Neural cell (in vitro differentiated cells): ENCODE data around the gene SEC63. TPM values are rescaled to one million over a fixed set of nuclear protein-coding genes. Genes with fewer than 3 reads are reported as not detected.
"Not testable (repeated sequence)": the region's sequence is repeated elsewhere in the genome, so short reads cannot be mapped to it uniquely, and the experiment has no call there.

ENCODE experiments used
- H2AFZ ChIP-seq: fragments of 200-600, 300-800 bp; sonication (generic), shearing (Covaris generic); 2 replicates; pipeline ENCODE4 v1.6.0; 2014; ENCODE audit warnings: low read depth, mild to moderate bottlenecking, antibody characterized with exemption, low read length, moderate library complexity
- H3F3A ChIP-seq: fragments of 200-600 bp; shearing (Covaris generic); 2 replicates; pipeline ENCODE4 v1.6.1; 2016; ENCODE audit warnings: mild to moderate bottlenecking, moderate library complexity, mixed read lengths, antibody characterized with exemption, low read length; ENCODE audit not compliant: insufficient read depth, poor library complexity, severe bottlenecking
- H3K27ac ChIP-seq: fragments of 200-600, 300-800 bp; sonication (generic), shearing (Covaris generic); 2 replicates; pipeline ENCODE4 v1.5.1; 2014; ENCODE audit warnings: mild to moderate bottlenecking, low read length, moderate library complexity
- H3K27me3 ChIP-seq: fragments of 300-800, 200-600 bp; sonication (generic), shearing (Covaris generic); 2 replicates; pipeline ENCODE4 v1.6.0; 2014; ENCODE audit warnings: mild to moderate bottlenecking, low read depth, low read length, moderate library complexity; ENCODE audit not compliant: insufficient read depth
- H3K36me3 ChIP-seq: fragments of 300-800, 200-600 bp; sonication (generic), shearing (Covaris generic); 2 replicates; pipeline ENCODE4 v1.5.1; 2014; ENCODE audit warnings: mild to moderate bottlenecking, antibody characterized with exemption, low read length, moderate library complexity; ENCODE audit not compliant: insufficient read depth
- H3K4me2 ChIP-seq: fragments of 300-800, 200-600 bp; sonication (generic), shearing (Covaris generic); 2 replicates; pipeline ENCODE4 v1.6.0; 2014; ENCODE audit warnings: mild to moderate bottlenecking, low read length
- H3K4me3 ChIP-seq: fragments of 300-800, 200-600 bp; sonication (generic), shearing (Covaris generic); 2 replicates; pipeline ENCODE4 v1.5.1; 2014; ENCODE audit warnings: mild to moderate bottlenecking, low read length, moderate library complexity
- H3K79me2 ChIP-seq: fragments of 200-600 bp; shearing (Covaris generic); replicated peaks from 2 replicates; pipeline ENCODE4 v1.6.0; 2014; ENCODE audit warnings: mild to moderate bottlenecking, low read length, moderate library complexity; ENCODE audit not compliant: insufficient read depth
- H3K9ac ChIP-seq: fragments of 300-800, 200-600 bp; sonication (generic), shearing (Covaris generic); 2 replicates; pipeline ENCODE4 v1.6.1; 2016; ENCODE audit warnings: mild to moderate bottlenecking, low read length, mixed read lengths
- H3K9me2 ChIP-seq: fragments of 200-600 bp; shearing (Covaris generic); 2 replicates; pipeline ENCODE4 v1.6.1; 2016; ENCODE audit warnings: mild to moderate bottlenecking, low read length, mixed read lengths; ENCODE audit not compliant: insufficient read depth
- H3K9me3 ChIP-seq: fragments of 200-600, 300-800 bp; sonication (generic), shearing (Covaris generic); 2 replicates; pipeline ENCODE4 v1.6.1; 2016; ENCODE audit warnings: mild to moderate bottlenecking, mixed run types, low read length, moderate library complexity, mixed read lengths
- H4K20me1 ChIP-seq: fragments of 200-600 bp; shearing (Covaris generic); 2 replicates; pipeline ENCODE4 v1.6.1; 2016; ENCODE audit warnings: mild to moderate bottlenecking, mixed run types; ENCODE audit not compliant: insufficient read depth
- CTCF ChIP-seq: fragments of 450-650 bp; IDR thresholded peaks from 2 replicates; pipeline ENCODE4 v1.5.1; 2014; ENCODE audit warnings: antibody characterized with exemption, mild to moderate bottlenecking, moderate library complexity; ENCODE audit not compliant: poor library complexity, severe bottlenecking
- EP300 ChIP-seq: fragments of 450-650 bp; conservative IDR thresholded peaks from 2 replicates; pipeline ENCODE4 v1.6.1; 2014; ENCODE audit warnings: antibody characterized with exemption, mild to moderate bottlenecking, moderate library complexity; ENCODE audit not compliant: poor library complexity, severe bottlenecking
- EZH2 ChIP-seq: fragments of 200-600, 300-800 bp; shearing (Covaris generic), sonication (generic); IDR thresholded peaks from 2 replicates; pipeline ENCODE4 v1.6.1; 2014; ENCODE audit warnings: antibody characterized with exemption, low read length, borderline replicate concordance, mild to moderate bottlenecking; ENCODE audit not compliant: insufficient read depth, poor library complexity, severe bottlenecking
- MXI1 ChIP-seq: fragments of 450-650 bp; conservative IDR thresholded peaks from 2 replicates; pipeline ENCODE4 v1.6.1; 2014; ENCODE audit warnings: antibody characterized with exemption, mild to moderate bottlenecking; ENCODE audit not compliant: poor library complexity, severe bottlenecking
- POLR2AphosphoS5 ChIP-seq: IDR thresholded peaks from 2 replicates; pipeline ENCODE4 v1.6.1; 2012
- RAD21 ChIP-seq: fragments of 450-650 bp; conservative IDR thresholded peaks from 2 replicates; pipeline ENCODE4 v1.6.1; 2014; ENCODE audit warnings: antibody characterized with exemption, mild to moderate bottlenecking, moderate library complexity
- REST ChIP-seq: IDR thresholded peaks from 2 replicates; pipeline ENCODE4 v1.6.1; 2012; ENCODE audit warnings: borderline replicate concordance
- SMC3 ChIP-seq: fragments of 450-650 bp; conservative IDR thresholded peaks from 2 replicates; pipeline ENCODE4 v1.6.1; 2014; ENCODE audit warnings: antibody characterized with exemption, mild to moderate bottlenecking, moderate library complexity; ENCODE audit not compliant: poor library complexity
- TAF1 ChIP-seq: IDR thresholded peaks from 2 replicates; pipeline ENCODE4 v1.6.1; 2012; ENCODE audit warnings: low read depth
- polyA plus RNA-seq: library from polyadenylated mRNA; depleted of rRNA; stranded (reverse); fragments of >200 nt; gene quantifications from 2 replicates; pipeline ENCODE4 v1.2.3, GENCODE V29; 2014

SEC63 gene
- polyA plus RNA-seq, 1 donor from 2014 or later = 34.8 TPM

GRCh38 chr6:107911692-107912091 is 46.3 kb downstream of the SEC63 start:
- H3K4me3 ChIP-seq = no peak overlapping the region
- H3K27me3 ChIP-seq = no peaks in the 10 kb centered on the region
- H3K9me2 ChIP-seq = no peaks in the 10 kb centered on the region
- H3K4me2 ChIP-seq = no peak overlapping the region
- TF ChIP-seq CTCF = no peak
- TF ChIP-seq EZH2 = no peak
- TF ChIP-seq MXI1 = no peak
- no peak for TF ChIP-seq TAF1
- TF ChIP-seq RAD21 = no peak
- no peak for TF ChIP-seq POLR2AphosphoS5
- no peak for TF ChIP-seq EP300
- no peak for TF ChIP-seq REST
- TF ChIP-seq SMC3 = no peak
- no peaks in the 10 kb centered on the region for H3F3A ChIP-seq
- no peak overlapping the region for H3K27ac ChIP-seq
- H4K20me1 ChIP-seq = no peaks in the 10 kb centered on the region
- H3K9ac ChIP-seq = no peak overlapping the region
- H2AFZ ChIP-seq = no peak overlapping the region
- H3K9me3 ChIP-seq = no peaks in the 10 kb centered on the region
- peaks cover 14% of the 10 kb centered on the region for H3K36me3 ChIP-seq
- H3K79me2 ChIP-seq = peaks cover 5% of the 10 kb centered on the region

GRCh38 chr6:107894809-107895396 is 63.1 kb downstream of the SEC63 start:
- H3K27ac ChIP-seq = no peak overlapping the region
- H3K9ac ChIP-seq = no peak overlapping the region
- H3K4me2 ChIP-seq = no peak overlapping the region
- no peak overlapping the region for H2AFZ ChIP-seq
- no peak for TF ChIP-seq EP300
- TF ChIP-seq CTCF = no peak
- no peak for TF ChIP-seq POLR2AphosphoS5
- TF ChIP-seq TAF1 = no peak
- no peak for TF ChIP-seq SMC3
- TF ChIP-seq RAD21 = no peak
- no peak for TF ChIP-seq REST
- no peak for TF ChIP-seq MXI1
- TF ChIP-seq EZH2 = no peak
- H3K9me2 ChIP-seq = no peaks in the 10 kb centered on the region
- H3F3A ChIP-seq = no peaks in the 10 kb centered on the region
- H3K9me3 ChIP-seq = no peaks in the 10 kb centered on the region
- H3K79me2 ChIP-seq = no peaks in the 10 kb centered on the region
- H3K4me3 ChIP-seq = no peak overlapping the region
- peaks cover 29% of the 10 kb centered on the region for H3K36me3 ChIP-seq
- no peaks in the 10 kb centered on the region for H3K27me3 ChIP-seq
- no peaks in the 10 kb centered on the region for H4K20me1 ChIP-seq

- peaks cover 25% of the 10 kb centered on the region for H3K36me3 ChIP-seq
- not testable (repeated sequence) for H3K79me2 ChIP-seq
These were observed 67.6 kb downstream of the SEC63 start for GRCh38 chr6:107890431-107890830.

More at GRCh38 chr6:107890431-107890830, 67.6 kb downstream of the SEC63 start:
- not testable (repeated sequence) for H3K4me2 ChIP-seq, H3K27me3 ChIP-seq, H2AFZ ChIP-seq, H3K27ac ChIP-seq, H3K9ac ChIP-seq, H4K20me1 ChIP-seq, H3K4me3 ChIP-seq, H3K9me2 ChIP-seq, H3K9me3 ChIP-seq, H3F3A ChIP-seq
